Right kidney (tissue), 1 donor: Measurements from ENCODE around the gene RSF1.

ENCODE experiments used
- DNase-seq: peaks from one replicate; pipeline ENCODE4 v3.0.0-alpha.2; 2016

RSF1 gene

DNA sequence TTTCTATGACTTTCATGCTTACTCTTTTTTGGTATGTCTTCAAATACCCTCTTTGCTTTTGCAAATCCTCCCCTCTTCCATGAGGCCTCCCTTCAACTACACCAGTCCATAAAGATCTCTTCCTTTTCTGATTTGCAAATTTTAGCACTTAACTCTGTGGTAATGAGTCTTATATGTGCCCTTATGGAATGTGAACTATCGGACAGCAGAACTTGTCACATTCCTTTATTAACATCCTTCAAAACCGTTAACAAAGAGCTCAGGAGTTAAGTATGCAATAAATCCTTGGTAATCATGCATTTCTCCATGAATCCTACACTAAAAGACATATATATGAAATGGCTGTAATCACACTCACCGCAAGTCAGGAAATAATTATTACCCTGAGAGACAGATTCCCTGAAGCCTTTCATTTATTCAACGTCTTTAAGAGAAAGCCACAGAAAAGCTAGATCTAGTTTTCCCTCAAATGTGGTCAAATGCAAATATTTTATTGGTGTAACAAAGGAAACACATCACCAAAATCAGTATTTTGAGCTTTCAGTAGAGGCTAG lies 190.3 kb downstream of the RSF1 start:
- DNase-seq: no peak

DNA sequence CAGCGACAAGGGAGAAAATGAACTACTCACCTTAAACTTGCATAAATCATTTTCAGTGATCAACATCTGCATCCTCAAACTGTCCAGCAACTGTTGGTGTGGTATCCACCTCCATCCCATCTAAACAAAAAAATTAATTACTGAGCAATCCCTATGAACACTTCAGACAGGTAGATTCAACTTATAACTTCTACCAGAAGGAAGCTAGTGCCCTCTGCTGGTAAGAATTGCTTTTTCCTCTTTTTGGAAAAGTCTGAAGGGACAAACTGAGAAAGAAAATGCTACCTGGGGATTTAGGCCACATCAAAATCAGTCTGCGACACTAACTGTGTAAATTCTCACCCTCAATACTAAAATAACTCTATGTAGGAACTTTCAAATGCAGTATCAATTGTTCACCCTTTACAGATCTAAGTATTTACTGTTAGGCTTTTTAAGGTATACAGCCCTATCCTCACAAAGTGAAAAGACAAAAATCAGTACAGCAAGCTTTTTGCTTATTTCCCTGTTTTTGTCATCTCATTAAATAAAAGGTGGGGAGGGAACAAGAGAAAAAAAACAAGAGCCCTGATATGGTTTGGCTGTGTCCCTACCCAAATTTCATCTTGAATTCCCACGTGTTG lies 200.8 kb downstream of the RSF1 start:
- peak; percentile 17 for DNase-seq

- DNase-seq: no peak
Observed at GRCh38 chr11:77617892-77618291, 202.6 kb downstream of the RSF1 start.

DNA sequence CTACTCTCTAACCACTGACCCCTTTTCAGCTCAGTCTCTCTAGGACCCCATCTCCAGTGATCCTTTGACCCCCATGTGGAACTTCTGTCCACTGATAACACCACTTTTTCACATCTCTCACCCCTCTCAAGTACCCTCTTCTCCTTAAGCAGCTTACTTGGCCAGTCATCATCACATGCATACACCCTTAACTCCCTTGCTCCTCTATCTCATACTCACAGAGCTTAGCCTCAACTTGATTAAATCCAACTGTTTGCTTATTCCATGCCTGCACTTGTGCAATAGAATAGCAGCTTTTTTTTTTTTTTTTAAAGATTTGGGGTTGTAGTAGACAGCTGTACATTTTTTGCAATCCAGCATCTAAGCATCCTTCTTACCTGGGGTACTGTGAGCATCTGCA lies 208.6 kb downstream of the RSF1 start:
- no peak for DNase-seq
